HEK293 (cell line): ENCODE data around the gene BHLHE23.

Experiments
- ZBTB10 ChIP-seq: fragments of 450-650 bp; formaldehyde crosslinking; IDR thresholded peaks from 2 replicates; pipeline ENCODE4 v1.5.1; 2016; ENCODE audit warnings: missing biosample characterization, missing genetic modification characterization
- ZNF24 ChIP-seq: fragments of 450-650 bp; formaldehyde crosslinking; IDR thresholded peaks from 2 replicates; pipeline ENCODE4 v1.5.1; 2016; ENCODE audit warnings: missing biosample characterization, missing genetic modification characterization
- ZNF341 ChIP-seq: fragments of 450-650 bp; formaldehyde crosslinking; IDR thresholded peaks from 2 replicates; pipeline ENCODE4; 2016; ENCODE audit warnings: low read depth, missing biosample characterization, missing genetic modification characterization
- ZXDB ChIP-seq: fragments of 450-650 bp; formaldehyde crosslinking; IDR thresholded peaks from 2 replicates; pipeline ENCODE4 v1.5.1; 2016; ENCODE audit warnings: missing biosample characterization, missing genetic modification characterization
- TF ChIP-seq, protein P1 (sequence below): fragments of 450-650 bp; formaldehyde crosslinking; IDR thresholded peaks from 2 replicates; pipeline ENCODE4 v1.5.1; 2016; ENCODE audit warnings: missing biosample characterization, missing genetic modification characterization, low read depth
- TF ChIP-seq, protein P2 (sequence below): fragments of 450-650 bp; formaldehyde crosslinking; IDR thresholded peaks from 2 replicates; pipeline ENCODE4 v1.5.1; 2016; ENCODE audit warnings: missing biosample characterization, missing genetic modification characterization

DNA sequence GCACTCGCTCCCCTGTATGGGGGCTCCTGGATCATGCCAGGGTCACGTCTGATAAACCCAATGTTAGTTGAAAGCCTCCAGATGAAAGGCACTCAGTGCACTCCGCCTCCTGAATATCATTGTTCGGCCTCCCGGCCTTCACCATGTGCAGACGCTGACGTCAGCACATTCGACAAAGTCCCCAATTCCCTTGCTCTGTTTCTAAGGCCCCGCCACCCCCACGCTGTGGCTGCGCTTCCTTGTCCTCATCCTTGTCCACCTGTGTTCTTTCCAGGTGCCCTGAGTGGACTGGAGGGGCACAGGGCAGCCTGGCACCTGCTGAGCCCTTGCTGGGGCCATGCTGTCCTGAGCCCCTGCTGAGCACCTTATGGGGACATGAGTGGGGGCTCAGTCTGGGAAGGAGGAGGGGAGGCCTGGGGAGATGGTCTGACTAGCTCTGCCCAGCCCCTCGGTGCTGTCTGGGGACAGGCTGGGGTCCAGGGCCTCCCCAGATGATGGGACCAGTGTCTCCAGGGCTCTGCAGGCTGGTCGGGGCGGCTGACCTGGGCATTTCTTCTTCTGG, 9.8 kb upstream of the BHLHE23 start:
- TF ChIP-seq ZNF341 (tag by site-specific recombination) (no peak), ZXDB (tag by site-specific recombination) (no peak), ZBTB10 (tag by site-specific recombination) (no peak), ZNF24 (tag by site-specific recombination) (no peak)
- TF ChIP-seq, protein P1, sequence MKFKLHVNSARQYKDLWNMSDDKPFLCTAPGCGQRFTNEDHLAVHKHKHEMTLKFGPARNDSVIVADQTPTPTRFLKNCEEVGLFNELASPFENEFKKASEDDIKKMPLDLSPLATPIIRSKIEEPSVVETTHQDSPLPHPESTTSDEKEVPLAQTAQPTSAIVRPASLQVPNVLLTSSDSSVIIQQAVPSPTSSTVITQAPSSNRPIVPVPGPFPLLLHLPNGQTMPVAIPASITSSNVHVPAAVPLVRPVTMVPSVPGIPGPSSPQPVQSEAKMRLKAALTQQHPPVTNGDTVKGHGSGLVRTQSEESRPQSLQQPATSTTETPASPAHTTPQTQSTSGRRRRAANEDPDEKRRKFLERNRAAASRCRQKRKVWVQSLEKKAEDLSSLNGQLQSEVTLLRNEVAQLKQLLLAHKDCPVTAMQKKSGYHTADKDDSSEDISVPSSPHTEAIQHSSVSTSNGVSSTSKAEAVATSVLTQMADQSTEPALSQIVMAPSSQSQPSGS (tag by site-specific recombination): no peak
- TF ChIP-seq, protein P2, sequence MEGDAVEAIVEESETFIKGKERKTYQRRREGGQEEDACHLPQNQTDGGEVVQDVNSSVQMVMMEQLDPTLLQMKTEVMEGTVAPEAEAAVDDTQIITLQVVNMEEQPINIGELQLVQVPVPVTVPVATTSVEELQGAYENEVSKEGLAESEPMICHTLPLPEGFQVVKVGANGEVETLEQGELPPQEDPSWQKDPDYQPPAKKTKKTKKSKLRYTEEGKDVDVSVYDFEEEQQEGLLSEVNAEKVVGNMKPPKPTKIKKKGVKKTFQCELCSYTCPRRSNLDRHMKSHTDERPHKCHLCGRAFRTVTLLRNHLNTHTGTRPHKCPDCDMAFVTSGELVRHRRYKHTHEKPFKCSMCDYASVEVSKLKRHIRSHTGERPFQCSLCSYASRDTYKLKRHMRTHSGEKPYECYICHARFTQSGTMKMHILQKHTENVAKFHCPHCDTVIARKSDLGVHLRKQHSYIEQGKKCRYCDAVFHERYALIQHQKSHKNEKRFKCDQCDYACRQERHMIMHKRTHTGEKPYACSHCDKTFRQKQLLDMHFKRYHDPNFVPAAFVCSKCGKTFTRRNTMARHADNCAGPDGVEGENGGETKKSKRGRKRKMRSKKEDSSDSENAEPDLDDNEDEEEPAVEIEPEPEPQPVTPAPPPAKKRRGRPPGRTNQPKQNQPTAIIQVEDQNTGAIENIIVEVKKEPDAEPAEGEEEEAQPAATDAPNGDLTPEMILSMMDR: no peak
